HG02571 (cell line): ENCODE data around the gene HEG1.

Source experiments
- ATAC-seq: cut with Tn5 transposase; IDR thresholded peaks from one replicate; pipeline ENCODE4 v1.9.1; 2021; ENCODE audit warnings: mild to moderate bottlenecking, moderate library complexity; ENCODE audit not compliant: unreplicated experiment

The HEG1 gene

DNA sequence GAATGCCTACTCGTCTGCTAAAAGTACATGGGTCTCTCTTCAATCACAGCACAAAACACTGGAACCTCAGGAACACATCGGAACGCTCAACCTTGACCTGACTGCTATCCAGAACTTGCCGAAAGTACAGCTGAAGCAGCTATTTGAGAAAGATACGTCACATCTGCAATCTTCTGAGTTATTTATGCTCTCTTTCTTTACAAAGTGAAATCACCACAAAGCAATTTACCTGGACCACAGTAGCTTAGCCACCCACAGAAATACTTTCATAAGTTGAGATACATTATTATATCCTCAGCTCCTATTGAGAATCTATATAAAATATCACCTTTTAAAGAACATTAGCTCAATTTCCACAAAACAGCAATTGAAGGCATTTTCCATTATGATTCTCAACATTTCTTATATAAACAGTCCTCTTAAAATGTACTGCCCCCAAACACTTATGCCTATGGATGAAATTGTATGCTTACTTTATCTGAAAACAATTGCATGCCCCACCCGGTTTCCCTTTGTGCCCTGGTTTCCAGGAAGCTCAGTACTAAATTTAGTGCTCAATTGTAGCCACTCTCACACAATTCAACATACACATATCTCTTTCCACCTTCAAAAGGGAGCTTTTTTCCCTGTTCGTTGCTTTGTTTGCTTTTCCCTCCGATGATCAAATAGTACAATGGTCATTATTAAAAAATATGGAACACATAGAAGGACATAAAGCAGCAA is 31.8 kb downstream of the HEG1 start:
- ATAC-seq, result no peak

DNA sequence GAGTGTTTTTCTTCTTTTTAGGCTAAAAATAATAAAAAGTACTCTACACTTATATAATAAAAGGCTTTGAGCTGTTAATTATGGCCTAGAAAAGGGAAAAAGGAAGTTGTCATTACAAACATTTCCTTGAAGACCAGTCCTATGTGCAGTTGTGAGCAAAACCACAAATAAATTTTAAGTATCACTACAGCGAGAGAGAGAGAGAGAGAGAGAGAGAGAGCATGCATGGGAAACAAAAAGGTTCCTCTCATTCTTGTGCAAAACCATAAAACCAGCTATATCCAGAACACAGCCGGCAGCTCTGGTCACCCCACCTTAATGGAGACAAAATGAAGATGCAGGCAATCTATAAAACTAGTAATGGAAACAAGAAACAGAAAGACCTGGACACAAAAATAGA is 33.6 kb downstream of the HEG1 start:
- ATAC-seq, result no peak

DNA sequence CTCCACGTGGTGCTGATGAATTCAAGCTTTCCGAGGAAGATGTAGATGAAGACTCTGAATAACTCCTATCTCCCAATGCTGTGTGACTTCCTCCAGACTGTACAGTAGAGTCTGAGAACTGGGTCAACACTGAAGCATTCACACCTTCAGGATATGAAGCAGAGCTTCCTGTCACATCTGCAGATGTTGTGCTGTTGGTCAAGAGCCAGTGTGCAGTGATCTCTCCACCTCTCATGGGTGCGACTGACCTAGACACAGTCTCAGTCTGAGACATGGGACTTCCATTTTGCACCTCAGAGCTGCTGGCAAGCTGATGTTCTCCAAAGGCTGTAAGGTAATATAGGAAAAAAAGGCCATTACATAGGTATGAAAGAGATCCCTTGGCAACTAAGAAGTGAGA is 36.5 kb downstream of the HEG1 start:
- no peak for ATAC-seq

- ATAC-seq, result no peak
These were observed 38.4 kb downstream of the HEG1 start for GRCh38 chr3:125017406-125017805.

- no peak for ATAC-seq
These were observed 41.1 kb downstream of the HEG1 start for GRCh38 chr3:125014570-125015179.

- ATAC-seq, result no peak
These were observed 42.7 kb downstream of the HEG1 start for GRCh38 chr3:125013095-125013494.

DNA sequence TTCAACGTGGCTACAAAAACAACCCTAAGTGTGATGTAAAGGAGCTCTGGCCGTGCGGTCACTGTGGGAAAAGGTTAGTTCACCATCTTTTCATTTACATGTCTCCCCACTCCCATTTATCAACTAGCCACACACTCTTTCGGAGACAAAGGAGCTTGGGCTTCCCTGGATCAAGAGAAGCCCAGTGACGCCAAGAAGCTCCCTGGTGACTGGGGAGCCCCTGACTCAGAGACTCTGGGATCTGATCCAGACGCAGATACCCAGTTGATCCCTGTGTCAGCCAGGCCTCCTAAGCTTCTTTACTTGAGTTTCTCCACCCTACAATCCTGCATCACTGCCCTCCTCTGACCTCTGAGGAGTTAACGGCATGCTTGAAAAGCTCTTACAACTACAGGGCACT is 43.9 kb downstream of the HEG1 start:
- no peak for ATAC-seq

DNA sequence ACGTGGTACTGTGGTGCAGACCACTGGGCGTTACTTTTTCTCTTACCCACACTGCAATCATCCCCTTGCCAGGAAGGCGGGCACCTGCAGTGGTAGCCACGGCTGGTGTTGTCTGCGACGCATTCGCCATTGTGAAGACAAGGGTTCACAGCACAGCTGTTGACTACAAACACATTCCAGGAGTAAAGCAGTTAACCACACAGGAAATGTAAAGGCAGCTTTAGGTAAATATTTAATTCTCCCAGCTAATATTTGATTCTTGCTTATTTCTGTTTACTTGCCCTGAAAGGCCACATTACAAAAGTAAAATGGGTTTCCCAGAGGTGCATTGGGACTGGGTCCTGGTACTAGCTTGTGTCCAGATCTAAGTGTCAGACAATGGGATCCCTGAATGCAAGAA is 45.4 kb downstream of the HEG1 start:
- ATAC-seq, result no peak

DNA sequence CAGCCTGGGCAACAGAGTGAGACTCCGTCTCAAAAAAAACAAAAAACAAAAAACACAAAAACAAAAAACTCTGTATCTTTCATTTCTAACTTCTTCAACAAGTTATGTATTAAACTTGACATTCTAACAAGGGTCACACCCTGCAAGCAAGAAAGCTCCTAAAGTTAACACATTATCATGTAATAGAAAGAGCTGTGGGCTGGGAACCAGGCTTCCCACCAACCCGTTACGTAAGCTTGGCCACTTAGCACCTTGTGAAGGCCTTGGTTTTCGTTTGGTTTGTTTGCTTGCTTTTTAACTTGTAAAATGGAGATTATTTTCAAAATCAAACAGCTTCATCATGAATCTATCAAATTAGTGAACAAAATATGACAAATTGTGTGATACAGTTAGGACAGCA is 47.0 kb downstream of the HEG1 start:
- no peak for ATAC-seq

- ATAC-seq, result no peak
These were observed 49.5 kb downstream of the HEG1 start for GRCh38 chr3:125006291-125006731.

DNA sequence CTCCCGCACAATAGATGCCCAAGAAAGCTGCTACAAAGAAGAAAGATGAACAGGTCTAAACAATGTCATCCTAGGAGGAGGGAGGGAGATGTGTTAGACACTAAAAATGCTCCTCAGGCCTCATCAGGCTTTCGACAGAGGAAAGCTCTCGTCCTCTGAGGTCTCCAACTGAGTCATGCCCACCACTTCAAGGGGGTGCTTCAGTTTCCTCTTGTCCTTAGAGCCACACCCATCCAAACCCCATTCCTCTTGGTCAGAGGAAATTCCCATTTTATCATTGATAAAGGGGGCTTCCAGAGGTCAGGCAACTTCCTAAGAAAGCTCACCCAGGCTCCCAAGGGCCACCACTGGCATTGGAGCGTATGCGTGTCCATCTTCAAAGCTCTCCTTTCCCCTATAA is 50.1 kb downstream of the HEG1 start:
- no peak for ATAC-seq

DNA sequence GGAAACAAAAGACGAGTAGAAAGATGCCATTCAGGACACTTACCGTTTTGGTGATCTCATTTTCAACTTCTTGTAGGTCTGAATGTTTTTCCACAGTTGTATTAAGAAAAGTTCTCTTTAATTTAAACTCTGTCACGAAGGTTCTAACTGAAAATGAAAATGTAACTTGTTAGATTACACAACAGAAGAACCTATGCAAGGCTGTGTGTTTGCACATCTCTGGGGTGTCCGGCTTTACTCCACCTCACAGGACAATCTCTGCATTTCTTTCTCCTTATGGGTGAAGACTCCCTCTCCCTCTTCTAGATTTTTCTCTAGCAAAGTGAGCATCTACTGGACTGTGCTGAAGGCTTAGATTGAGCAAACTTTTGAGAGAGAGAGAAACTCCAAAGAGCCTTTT is 50.6 kb downstream of the HEG1 start:
- ATAC-seq, result no peak

GRCh38 chr3:125003859-125004595 is 51.8 kb downstream of the HEG1 start:
- no peak for ATAC-seq

DNA sequence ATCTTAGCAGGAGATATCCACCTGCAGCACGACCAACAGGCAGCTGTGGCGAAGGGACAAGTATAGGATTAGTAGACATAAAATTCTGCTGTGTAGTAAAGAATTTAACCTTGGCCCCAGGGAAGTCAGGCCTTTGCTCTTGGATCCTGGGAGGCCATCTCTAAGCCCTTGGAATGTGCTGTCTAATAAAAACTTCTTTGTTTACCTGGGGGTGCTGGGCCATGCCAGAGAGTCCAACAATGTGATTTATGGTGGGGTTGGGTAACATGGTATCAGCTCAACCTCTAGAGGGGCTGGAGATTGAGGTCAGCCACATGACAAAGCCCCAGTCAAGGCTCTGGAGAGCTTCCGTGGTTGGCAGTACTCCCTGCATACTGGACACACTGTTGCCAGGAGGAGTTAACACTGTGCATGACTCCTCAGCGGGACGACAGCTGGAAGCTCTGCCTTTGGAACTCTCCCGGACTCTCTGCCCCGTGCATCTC is 52.4 kb downstream of the HEG1 start:
- ATAC-seq, result no peak

DNA sequence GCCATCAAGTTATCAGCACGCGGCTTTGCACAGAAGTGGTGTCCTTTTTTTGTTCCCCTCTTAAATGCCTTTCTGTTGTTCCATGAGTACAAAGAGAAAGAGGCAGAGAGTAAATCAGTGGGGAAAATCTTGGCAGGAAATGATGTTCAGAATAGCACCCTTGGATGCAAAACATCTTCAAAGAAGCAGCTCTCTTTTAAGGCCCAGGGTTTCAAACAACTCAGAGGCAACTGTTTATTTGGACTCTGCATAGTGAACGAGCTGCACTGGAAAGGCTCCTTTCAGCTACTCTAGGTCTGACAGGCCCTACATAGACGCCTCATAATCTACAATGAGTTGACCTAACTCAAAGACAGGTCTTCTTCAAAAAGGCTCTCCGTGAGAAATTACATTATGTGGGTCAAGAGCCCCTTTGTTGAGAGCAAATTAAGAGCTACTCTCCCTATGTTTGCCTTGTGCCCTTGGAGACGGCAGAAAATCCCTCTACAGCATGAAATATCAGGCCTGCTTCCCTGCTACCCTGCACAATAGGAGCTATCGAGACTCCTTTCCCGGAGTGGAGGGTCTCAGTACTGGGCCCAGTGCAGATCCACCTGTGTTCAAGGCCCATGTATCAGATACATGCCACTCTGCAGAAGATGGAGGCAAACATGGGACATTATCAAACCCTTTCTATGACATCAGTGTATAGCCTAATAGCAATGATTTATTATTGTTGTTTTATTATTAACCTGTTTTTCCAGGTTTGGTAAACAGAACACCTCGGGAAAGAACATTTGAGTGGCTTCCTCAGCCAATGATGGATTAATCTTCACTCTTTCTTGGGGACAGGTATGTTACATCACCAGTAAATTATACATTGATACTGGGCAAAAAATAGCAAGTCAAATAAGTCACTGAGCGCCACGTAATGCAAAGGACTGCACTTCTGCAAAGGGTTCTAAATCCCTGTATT is 53.1 kb downstream of the HEG1 start:
- no peak for ATAC-seq

- ATAC-seq, result no peak
These were observed 54.0 kb downstream of the HEG1 start for GRCh38 chr3:125001557-125002413.

- ATAC-seq, result no peak
These were observed 55.1 kb downstream of the HEG1 start for GRCh38 chr3:125000661-125001060.

GRCh38 chr3:124999897-125000435 is 55.8 kb downstream of the HEG1 start:
- ATAC-seq, result no peak

GRCh38 chr3:124999317-124999716 is 56.5 kb downstream of the HEG1 start:
- ATAC-seq, result no peak

- no peak for ATAC-seq
These were observed 57.6 kb downstream of the HEG1 start for GRCh38 chr3:124998247-124998630.
